Muscle layer of duodenum (tissue), 2 donors: ENCODE results near the gene NXN.

Experiments
- H3K27ac ChIP-seq: one replicate; pipeline ENCODE4 v1.7.0; 2013; ENCODE audit warnings: mild to moderate bottlenecking, low read length
- H3K27me3 ChIP-seq: one replicate; pipeline ENCODE4 v1.7.0; 2013; ENCODE audit warnings: low read depth, mild to moderate bottlenecking, control low read depth, low read length
- H3K36me3 ChIP-seq, 2 donors: one replicate each; pipeline ENCODE4 v1.7.0; 2013; ENCODE audit warnings: low read length in 2 of 2, control low read depth in 1 of 2, mild to moderate bottlenecking in 1 of 2; ENCODE audit not compliant: insufficient read depth in 2 of 2, control insufficient read depth in 1 of 2
- H3K4me1 ChIP-seq, 2 donors: one replicate each; pipeline ENCODE4 v1.7.0; 2013; ENCODE audit warnings: low read length in 2 of 2, mild to moderate bottlenecking in 2 of 2, control low read depth in 1 of 2, moderate library complexity in 1 of 2; ENCODE audit not compliant: insufficient read depth in 2 of 2, control insufficient read depth in 1 of 2
- H3K4me3 ChIP-seq, 2 donors: one replicate each; pipeline ENCODE4 v1.7.0; 2013; ENCODE audit warnings: low read length in 2 of 2, low read depth in 1 of 2, mild to moderate bottlenecking in 1 of 2
- H3K9me3 ChIP-seq, 2 donors: one replicate each; pipeline ENCODE4 v1.7.0; 2013; ENCODE audit warnings: low read length in 2 of 2, control low read depth in 1 of 2, mild to moderate bottlenecking in 1 of 2; ENCODE audit not compliant: control insufficient read depth in 1 of 2
- donor health status: healthy.

Gene NXN

DNA sequence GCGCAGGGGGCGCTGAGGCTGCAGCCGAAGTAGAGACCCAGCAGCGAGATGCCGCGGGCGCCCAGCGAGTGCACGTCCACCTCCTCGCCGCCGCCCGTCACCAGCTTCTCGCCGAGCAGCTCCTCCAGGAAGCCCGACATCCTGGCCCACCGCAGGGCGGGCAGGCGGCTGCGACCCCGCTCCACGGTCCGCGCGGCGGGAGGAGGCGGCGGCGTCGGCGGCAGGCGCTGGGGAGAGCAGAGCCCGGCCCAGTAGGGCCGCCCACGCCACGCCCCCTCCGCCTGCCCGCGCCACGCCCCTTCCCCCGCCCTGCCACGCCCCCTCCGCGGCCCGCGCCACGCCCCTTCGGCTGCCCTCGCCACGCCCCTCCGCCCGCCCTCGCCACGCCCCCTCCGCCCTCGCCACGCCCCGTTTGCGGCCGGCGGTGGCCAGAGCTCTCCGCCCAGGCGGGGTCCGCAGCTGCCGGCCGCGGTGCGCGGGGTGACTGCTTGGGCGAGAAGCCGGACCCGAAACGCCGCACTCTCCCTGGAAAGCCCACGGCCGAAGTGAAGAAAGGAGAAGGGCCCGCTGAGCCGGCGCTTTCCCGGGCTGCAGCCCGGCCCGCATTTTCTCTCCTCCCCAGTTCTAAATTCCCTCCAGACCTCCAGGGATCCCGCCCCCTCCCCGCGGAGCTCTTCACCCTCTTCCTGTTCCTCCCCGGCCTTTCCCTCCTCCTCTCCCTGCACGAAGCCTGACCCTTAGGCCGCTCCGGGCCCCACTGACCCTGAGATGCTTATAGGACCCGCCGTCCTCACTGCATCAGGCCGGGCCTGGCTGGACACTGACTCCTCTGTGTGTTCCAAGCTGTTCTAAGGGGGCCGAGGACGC, at the start of gene NXN:
TSS of gene NXN (minus strand) at position 238 of the 867 bp plus-strand sequence.
- Histone ChIP-seq H3K36me3 (no peaks in the 10 kb centered on the region), H3K27ac (no peak within 1 kb of the TSS), H3K9me3 (no peaks in the 10 kb centered on the region), H3K27me3 (peaks cover 11% of the 10 kb centered on the region), H3K4me1 (peaks cover 5 to 25% of the 10 kb centered on the region in 2 donors), H3K4me3 (peak within 1 kb of the TSS; percentile 79 to 81)

DNA sequence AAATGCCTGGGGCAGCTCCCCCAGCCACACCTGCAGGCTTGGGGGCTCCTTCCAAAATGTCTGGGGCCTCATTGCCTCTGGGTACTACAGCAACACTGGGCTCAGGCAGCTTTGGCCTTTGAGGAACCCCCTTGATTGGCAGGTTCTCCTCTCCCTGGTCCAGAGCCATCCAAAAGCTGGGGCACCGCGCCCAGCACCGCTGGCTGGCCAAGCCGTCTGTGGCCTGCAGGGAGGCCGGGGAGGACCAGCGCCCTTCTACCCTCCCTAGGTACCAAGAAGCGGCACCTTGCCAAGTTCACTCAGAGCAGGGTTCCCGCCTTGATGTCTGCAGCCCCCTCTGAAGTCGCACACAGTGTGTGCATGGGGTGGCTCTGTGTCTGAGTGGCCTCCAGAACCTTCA, 47.5 kb upstream of the NXN start:
- no peaks in the 10 kb centered on the region for H3K9me3 ChIP-seq
- no peaks in the 10 kb centered on the region for H3K27me3 ChIP-seq
- peaks cover 2 to 32% of the 10 kb centered on the region in 2 donors for H3K4me1 ChIP-seq
- no peak overlapping the region for H3K27ac ChIP-seq
- H3K4me3 ChIP-seq = no peak overlapping the region
- H3K36me3 ChIP-seq = no peaks in the 10 kb centered on the region

DNA sequence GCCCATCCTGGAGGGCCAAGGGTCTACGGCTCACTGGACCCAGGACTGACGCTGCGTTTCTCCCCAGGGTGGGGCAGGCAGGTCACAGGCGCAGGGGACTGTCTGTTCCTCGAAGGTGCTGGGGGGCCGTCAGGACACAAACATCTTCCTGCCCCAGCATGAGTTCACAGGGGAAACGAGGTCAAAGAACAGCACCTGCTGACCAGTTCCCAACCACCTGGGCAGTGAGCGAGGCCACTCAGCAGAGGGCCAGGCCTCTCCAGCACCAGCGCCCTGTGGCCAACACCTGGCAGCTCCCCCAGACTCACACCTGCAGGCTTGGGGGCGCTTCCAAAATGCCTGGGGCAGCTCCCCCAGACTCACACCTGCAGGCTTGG, 47.0 kb upstream of the NXN start:
- Histone ChIP-seq H3K36me3 (no peaks in the 10 kb centered on the region), H3K27me3 (no peaks in the 10 kb centered on the region), H3K27ac (no peak overlapping the region), H3K4me3 (no peak overlapping the region), H3K9me3 (no peaks in the 10 kb centered on the region), H3K4me1 (peaks cover 2 to 30% of the 10 kb centered on the region in 2 donors)

DNA sequence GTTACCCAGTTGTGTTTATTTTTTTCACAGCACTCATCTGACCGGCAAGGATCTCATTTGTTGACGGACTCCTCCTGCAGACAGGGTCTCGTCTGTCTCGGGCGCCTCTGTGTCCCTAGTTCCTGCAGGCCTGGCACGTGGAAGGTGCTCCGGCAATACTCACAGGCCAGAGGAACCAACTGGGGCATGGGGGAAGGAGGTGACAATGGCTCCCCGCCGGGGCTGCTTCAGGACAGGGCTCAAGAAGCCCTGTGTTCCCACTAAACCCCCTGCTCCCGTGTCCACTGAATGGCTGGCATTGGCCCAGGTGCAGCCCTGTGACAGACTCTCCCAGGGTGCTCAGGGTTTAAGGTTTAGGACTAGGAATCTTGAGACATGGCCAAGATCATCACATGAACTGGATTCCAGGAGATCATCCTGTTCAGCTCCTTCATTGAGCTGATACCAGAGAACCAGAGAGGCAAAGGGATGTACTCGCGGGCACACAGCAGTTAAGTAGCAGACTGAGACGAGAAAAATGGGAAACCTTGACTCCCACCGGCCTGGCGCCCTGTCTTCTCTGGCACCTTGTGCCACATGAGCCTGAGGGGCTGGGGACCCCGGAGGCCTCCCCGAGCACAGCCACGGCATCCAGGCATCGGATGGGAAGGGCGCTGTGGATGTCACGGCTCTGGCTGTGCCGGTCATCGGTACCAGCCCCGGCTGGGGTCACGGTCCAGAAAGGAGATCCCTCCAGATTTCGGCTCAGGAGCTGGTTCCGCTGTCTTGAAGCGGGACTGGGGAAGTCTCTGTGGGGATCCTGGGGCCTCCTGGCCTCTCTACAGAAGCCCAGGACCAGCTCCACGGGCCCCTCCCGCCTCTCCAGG, 46.4 kb upstream of the NXN start:
- Histone ChIP-seq H3K27me3 (no peaks in the 10 kb centered on the region), H3K9me3 (no peaks in the 10 kb centered on the region), H3K27ac (no peak overlapping the region), H3K36me3 (no peaks in the 10 kb centered on the region), H3K4me3 (no peak overlapping the region), H3K4me1 (peaks cover 2 to 27% of the 10 kb centered on the region in 2 donors)

DNA sequence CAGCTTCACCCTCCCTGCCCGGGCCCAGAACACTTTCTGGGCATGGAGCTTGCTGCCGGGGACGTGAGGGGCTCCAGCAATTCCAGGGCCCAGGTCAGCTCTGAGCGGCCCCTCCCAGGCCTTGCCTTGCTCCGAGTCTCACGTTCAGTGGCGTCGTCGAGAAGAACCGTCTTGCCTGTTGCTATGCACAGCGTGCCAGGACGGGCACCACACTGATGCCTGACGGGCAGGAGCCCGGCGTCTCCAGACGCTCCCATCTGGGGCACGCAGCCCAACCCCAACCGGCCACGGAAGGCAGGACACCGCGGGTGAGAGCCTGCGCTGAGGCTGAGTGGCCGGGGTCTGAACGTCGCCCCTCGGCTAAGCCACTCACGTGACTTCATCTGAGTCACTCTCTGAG, 44.5 kb upstream of the NXN start:
- no peaks in the 10 kb centered on the region for H3K9me3 ChIP-seq
- H3K4me3 ChIP-seq = no peak overlapping the region
- peaks cover 2 to 27% of the 10 kb centered on the region in 2 donors for H3K4me1 ChIP-seq
- no peaks in the 10 kb centered on the region for H3K36me3 ChIP-seq
- no peak overlapping the region for H3K27ac ChIP-seq
- no peaks in the 10 kb centered on the region for H3K27me3 ChIP-seq

- Histone ChIP-seq H3K27ac (no peak overlapping the region), H3K27me3 (no peaks in the 10 kb centered on the region), H3K36me3 (no peaks in the 10 kb centered on the region), H3K9me3 (no peaks in the 10 kb centered on the region), H3K4me3 (no peak overlapping the region), H3K4me1 (peaks cover 0 to 36% of the 10 kb centered on the region in 2 donors)
These were observed 42.9 kb upstream of the NXN start for GRCh38 chr17:1022278-1023024.

DNA sequence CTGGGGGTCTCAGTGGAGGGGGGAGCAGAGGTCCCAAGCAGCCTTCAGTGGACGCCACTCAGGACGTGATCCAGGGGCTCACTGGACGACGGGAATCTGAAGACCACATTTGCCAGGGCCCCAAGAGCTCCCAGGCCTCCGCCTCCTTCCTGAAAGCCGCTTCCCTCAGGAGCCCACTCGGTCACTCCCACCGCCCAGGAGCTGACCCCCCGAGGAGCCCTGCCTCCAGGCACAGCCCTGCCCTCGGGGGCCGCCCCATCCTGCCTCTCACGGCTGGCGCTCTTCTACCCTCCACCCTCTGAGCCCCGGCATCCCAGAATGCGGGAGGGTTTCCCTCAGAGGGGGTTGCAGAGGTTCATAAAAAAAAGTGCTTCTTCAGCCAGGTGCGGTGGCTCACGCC, 41.6 kb upstream of the NXN start:
- H3K4me1 ChIP-seq = peaks cover 0 to 30% of the 10 kb centered on the region in 2 donors

DNA sequence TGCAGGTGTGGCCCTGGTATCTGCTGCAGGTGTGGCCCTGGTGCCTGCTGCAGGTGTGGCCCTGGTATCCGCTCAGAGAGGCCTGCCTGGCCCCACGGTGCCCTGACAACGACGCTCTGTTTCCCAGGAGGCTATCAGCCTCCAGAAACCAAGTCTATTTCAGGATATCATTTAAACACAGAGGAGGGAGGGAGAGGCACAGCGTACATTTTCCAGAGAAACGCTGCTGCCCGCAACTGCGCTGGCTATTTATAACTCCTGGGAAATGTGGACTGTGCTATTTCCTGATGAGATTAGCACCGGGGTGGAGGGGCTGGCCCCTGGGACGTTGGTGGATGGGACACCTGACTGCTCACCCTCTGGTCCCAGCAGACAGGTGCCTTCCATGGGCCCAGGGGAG, 39.9 kb upstream of the NXN start:
- Histone ChIP-seq H3K4me1 (peaks cover 0 to 25% of the 10 kb centered on the region in 2 donors), H3K4me3 (no peak overlapping the region)

More for the DNA sequence above, 41.6 kb upstream of the NXN start:
- Histone ChIP-seq H3K27ac (no peak overlapping the region), H3K36me3 (no peaks in the 10 kb centered on the region), H3K27me3 (no peaks in the 10 kb centered on the region), H3K4me3 (no peak overlapping the region), H3K9me3 (no peaks in the 10 kb centered on the region)

GRCh38 chr17:1018547-1018946, 39.0 kb upstream of the NXN start:
- Histone ChIP-seq H3K4me3 (no peak overlapping the region), H3K36me3 (no peaks in the 10 kb centered on the region), H3K9me3 (no peaks in the 10 kb centered on the region), H3K27ac (no peak overlapping the region), H3K27me3 (no peaks in the 10 kb centered on the region), H3K4me1 (peaks cover 0 to 25% of the 10 kb centered on the region in 2 donors)

More for the DNA sequence above, 39.9 kb upstream of the NXN start:
- H3K27me3 ChIP-seq = no peaks in the 10 kb centered on the region
- H3K36me3 ChIP-seq = no peaks in the 10 kb centered on the region
- H3K27ac ChIP-seq = peak overlapping the region; percentile 43
- no peaks in the 10 kb centered on the region for H3K9me3 ChIP-seq

- Histone ChIP-seq H3K4me1 (peaks cover 0 to 5% of the 10 kb centered on the region in 2 donors), H3K9me3 (no peaks in the 10 kb centered on the region), H3K4me3 (no peak overlapping the region), H3K36me3 (peaks cover 24 to 39% of the 10 kb centered on the region in 2 donors), H3K27me3 (no peaks in the 10 kb centered on the region), H3K27ac (no peak overlapping the region)
These were observed 34.1 kb upstream of the NXN start for GRCh38 chr17:1013729-1014090.
